Measurements from ENCODE around the gene DPP7.

DPP7 gene

DNA sequence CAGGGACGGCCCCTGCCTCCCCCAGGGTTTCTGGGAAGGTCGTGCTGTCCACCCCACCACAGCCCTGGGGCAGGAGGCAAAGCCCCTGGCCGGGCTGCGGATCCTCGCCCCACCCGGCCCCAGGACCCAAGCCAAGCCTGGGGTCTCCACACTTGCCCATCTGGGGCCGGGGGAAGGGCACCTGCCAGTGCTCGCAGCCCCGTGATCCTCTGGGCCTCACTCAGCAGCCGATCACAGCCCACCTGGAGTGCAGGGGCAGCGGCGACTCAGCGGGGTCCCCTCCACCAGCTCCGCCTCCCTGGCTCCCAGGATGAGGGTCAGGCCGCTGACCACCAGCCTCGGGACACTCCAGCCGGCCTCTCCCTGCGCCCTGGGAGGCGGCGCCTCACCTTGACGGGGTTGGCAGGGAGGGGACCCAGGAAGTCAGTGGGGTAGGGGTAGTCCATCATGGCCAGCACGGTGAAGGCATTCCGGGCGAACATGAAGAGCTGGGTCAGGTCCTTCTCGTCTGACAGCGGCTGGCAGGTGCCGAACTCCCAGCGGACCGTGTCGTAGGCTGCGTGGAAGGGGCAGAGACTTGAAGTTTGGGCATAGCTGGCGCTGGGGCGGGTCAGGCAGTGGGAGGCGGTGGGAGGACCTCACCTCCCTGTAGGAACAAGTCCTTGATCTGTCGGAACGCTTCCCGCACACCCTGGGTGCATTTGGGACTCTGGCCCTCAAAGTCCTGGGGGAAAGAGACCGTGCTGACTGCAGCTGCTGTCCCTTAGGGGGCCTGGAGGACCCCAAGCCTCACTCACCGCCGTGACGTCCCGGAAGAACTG lies 1.8 kb downstream of the DPP7 start:
- Histone ChIP-seq H3K9me3 (ENCODE audit: control insufficient read depth, insufficient read depth, low read length) (no peaks in the 10 kb centered on the region), H3K9ac (ENCODE audit: low read depth, low read length) (no peak overlapping the region), H3K27me3 (ENCODE audit: control insufficient read depth, insufficient read depth, low read length) (peaks cover 22% of the 10 kb centered on the region), H3K4me3 (ENCODE audit: low read depth, low read length) (no peak overlapping the region), H3K4me1 (ENCODE audit: control insufficient read depth, insufficient read depth, low read length) (no peaks in the 10 kb centered on the region), H3K36me3 (ENCODE audit: control insufficient read depth, insufficient read depth, low read length) (peaks cover 14% of the 10 kb centered on the region)

- Histone ChIP-seq H3K36me3 (ENCODE audit: control insufficient read depth, insufficient read depth, low read length) (peaks cover 21% of the 10 kb centered on the region), H3K27me3 (ENCODE audit: control insufficient read depth, insufficient read depth, low read length) (peaks cover 22% of the 10 kb centered on the region), H3K4me1 (ENCODE audit: control insufficient read depth, insufficient read depth, low read length) (no peaks in the 10 kb centered on the region), H3K9ac (ENCODE audit: low read depth, low read length) (no peak overlapping the region), H3K4me3 (ENCODE audit: low read depth, low read length) (no peak overlapping the region), H3K9me3 (ENCODE audit: control insufficient read depth, insufficient read depth, low read length) (no peaks in the 10 kb centered on the region)
Measured at GRCh38 chr9:137111788-137112563, 2.6 kb downstream of the DPP7 start.

DNA sequence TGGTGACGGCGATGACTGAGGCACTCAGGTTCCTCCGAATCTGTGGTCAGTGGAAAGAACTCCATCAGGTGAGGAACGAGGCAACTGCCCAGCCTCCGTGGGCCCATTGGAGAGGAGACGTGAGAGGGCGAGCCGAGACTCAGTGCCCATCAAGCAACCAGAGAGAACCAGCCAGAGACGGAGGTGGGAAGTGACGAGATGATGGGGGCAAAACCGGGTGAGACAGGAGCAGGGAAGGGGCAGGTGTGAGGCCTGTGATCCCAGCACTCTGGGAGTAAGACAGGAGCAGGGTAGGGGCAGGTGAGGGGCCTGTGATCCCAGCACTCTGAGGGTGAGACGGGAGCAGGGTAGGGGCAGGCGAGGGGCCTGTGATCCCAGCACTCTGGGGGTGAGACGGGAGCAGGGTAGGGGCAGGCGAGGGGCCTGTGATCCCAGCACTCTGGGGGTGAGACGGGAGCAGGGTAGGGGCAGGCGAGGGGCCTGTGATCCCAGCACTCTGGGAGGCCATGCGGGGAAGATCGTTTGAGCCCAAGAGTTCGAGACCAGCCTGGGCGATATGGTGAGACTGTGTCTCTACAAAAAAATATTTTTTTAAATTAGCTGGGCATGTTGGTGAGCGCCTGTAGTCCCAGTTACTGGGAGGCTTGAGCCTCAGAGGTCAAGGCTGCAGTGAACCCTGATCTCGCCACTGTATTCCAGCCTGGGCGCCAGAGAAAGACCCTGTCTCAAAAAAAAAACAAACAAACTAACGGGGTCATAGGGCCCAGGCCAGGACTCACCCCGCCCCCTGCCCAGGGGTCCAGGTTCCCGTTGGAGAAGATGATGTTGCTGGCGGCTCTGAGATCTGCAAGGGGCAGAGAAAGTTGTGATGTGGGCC lies 3.4 kb downstream of the DPP7 start:
- H3K27me3 ChIP-seq (ENCODE audit: control insufficient read depth, insufficient read depth, low read length), result peaks cover 20% of the 10 kb centered on the region
- no peaks in the 10 kb centered on the region for H3K9me3 ChIP-seq (ENCODE audit: control insufficient read depth, insufficient read depth, low read length)
- no peak overlapping the region for H3K4me3 ChIP-seq (ENCODE audit: low read depth, low read length)
- no peak overlapping the region for H3K9ac ChIP-seq (ENCODE audit: low read depth, low read length)
- peaks cover 27% of the 10 kb centered on the region for H3K36me3 ChIP-seq (ENCODE audit: control insufficient read depth, insufficient read depth, low read length)
- no peaks in the 10 kb centered on the region for H3K4me1 ChIP-seq (ENCODE audit: control insufficient read depth, insufficient read depth, low read length)

DNA sequence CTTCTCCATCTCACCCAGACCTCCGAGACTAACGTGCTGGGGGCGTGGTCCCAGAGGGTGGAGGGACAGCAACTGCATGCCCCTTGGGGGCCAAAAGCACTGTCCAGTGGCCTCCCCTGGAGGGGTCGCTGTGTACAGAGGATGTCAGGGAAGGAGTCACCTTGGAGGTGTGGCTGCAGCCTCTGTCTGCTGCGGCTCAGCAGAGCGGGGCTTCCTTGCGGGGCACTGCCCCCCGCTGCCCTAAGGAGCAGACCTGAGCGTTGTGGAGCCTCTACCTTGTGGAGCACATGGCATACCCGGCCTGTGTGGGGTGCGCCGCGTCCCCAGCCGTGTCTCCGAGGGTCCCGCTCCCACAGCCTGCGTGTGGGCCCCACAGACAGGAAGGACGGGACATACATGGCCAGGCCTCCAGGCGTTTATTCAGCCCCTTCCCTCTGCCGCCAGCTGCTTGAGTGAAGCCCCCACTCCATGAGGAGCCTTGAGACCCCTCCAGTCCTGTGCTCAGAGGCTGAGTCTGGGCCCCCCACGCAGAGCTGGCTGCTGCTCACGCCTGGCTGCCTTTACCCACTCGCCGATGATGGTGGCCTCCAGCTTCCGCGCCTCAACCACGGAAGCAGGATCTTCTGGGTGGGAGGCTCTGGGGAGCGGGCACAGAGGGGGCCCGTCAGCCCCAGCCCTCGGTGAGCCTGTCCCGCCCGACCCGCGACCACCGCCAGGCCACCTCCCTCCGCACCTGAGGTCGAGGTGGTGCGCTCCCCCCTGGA lies 4.2 kb downstream of the DPP7 start:
- no peaks in the 10 kb centered on the region for H3K4me1 ChIP-seq (ENCODE audit: control insufficient read depth, insufficient read depth, low read length)

DNA sequence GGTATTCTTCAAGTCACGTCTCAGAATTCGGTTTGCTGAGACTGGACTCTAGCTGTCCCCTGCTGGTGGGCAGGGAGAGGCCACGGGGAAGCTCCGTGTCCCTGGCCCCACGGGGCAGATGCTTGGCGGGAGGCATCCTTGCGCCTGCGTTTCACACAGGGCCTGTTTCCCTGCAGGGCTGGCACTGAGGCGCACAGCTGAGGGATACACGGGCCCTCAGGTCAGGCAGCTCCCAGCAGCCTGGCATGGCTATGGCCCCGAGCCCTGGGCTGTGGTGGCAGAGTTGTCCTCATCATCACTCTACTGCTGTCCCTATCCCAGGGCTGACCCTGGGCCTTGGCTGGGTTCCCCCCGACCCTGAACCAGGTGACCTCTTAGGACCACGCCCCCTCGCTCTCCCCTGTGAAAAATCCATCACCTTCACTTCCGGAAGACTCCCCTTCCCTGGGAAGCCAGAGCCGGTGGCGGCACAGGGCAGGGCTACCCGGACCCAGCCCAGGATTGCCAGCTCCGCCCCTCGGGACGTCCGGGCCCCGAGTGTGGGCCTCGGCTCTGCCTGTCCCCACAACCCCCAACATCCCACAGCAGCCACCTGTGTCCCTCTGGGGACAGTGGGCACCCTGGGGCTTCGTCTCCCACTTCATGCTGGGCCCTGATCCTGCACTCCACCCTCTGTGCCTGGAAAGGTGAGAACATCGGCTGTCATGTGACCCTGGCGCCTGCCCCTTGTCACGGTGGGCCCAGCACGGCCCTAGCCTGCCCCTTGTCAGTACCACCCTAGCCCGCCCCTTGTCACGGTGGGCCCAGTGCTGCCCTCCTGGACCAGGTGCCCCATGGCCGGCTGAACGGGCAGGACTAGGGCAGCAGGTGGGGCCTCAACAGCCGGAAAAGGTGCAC lies 5.0 kb downstream of the DPP7 start:
- Histone ChIP-seq H3K9me3 (ENCODE audit: control insufficient read depth, insufficient read depth, low read length) (no peaks in the 10 kb centered on the region), H3K36me3 (ENCODE audit: control insufficient read depth, insufficient read depth, low read length) (peaks cover 37% of the 10 kb centered on the region), H3K27me3 (ENCODE audit: control insufficient read depth, insufficient read depth, low read length) (peaks cover 7% of the 10 kb centered on the region), H3K4me3 (ENCODE audit: low read depth, low read length) (no peak overlapping the region), H3K4me1 (ENCODE audit: control insufficient read depth, insufficient read depth, low read length) (no peaks in the 10 kb centered on the region), H3K9ac (ENCODE audit: low read depth, low read length) (no peak overlapping the region)

More for the DNA sequence above, 4.2 kb downstream of the DPP7 start:
- Histone ChIP-seq H3K4me3 (ENCODE audit: low read depth, low read length) (no peak overlapping the region), H3K36me3 (ENCODE audit: control insufficient read depth, insufficient read depth, low read length) (peaks cover 34% of the 10 kb centered on the region), H3K9me3 (ENCODE audit: control insufficient read depth, insufficient read depth, low read length) (no peaks in the 10 kb centered on the region), H3K9ac (ENCODE audit: low read depth, low read length) (no peak overlapping the region), H3K27me3 (ENCODE audit: control insufficient read depth, insufficient read depth, low read length) (peaks cover 12% of the 10 kb centered on the region)

DNA sequence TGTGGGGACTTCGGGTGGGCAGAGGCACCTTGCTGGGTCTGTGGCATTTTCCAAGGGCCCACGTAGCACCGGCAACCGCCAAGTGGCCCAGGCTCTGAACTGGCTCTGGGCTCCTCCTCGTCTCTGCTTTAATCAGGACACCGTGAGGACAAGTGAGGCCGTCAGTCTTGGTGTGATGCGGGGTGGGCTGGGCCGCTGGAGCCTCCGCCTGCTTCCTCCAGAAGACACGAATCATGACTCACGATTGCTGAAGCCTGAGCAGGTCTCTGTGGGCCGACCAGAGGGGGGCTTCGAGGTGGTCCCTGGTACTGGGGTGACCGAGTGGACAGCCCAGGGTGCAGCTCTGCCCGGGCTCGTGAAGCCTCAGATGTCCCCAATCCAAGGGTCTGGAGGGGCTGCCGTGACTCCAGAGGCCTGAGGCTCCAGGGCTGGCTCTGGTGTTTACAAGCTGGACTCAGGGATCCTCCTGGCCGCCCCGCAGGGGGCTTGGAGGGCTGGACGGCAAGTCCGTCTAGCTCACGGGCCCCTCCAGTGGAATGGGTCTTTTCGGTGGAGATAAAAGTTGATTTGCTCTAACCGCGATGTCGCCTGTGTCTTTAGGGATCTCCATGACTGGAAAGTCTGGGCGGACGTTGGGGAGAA lies 5.8 kb downstream of the DPP7 start:
- Histone ChIP-seq H3K27me3 (ENCODE audit: control insufficient read depth, insufficient read depth, low read length) (peaks cover 7% of the 10 kb centered on the region), H3K9ac (ENCODE audit: low read depth, low read length) (no peak overlapping the region), H3K4me3 (ENCODE audit: low read depth, low read length) (no peak overlapping the region), H3K9me3 (ENCODE audit: control insufficient read depth, insufficient read depth, low read length) (no peaks in the 10 kb centered on the region), H3K36me3 (ENCODE audit: control insufficient read depth, insufficient read depth, low read length) (peaks cover 40% of the 10 kb centered on the region), H3K4me1 (ENCODE audit: control insufficient read depth, insufficient read depth, low read length) (no peaks in the 10 kb centered on the region)

- H3K4me3 ChIP-seq (ENCODE audit: low read depth, low read length), result no peak overlapping the region
- peaks cover 47% of the 10 kb centered on the region for H3K36me3 ChIP-seq (ENCODE audit: control insufficient read depth, insufficient read depth, low read length)
- no peaks in the 10 kb centered on the region for H3K9me3 ChIP-seq (ENCODE audit: control insufficient read depth, insufficient read depth, low read length)
Measured at GRCh38 chr9:137107982-137108381, 6.6 kb downstream of the DPP7 start.

GRCh38 chr9:137107312-137107921 lies 7.1 kb downstream of the DPP7 start:
- Histone ChIP-seq H3K9me3 (ENCODE audit: control insufficient read depth, insufficient read depth, low read length) (peaks cover under 1% of the 10 kb centered on the region), H3K9ac (ENCODE audit: low read depth, low read length) (no peak overlapping the region), H3K27me3 (ENCODE audit: control insufficient read depth, insufficient read depth, low read length) (no peaks in the 10 kb centered on the region), H3K36me3 (ENCODE audit: control insufficient read depth, insufficient read depth, low read length) (peaks cover 53% of the 10 kb centered on the region), H3K4me1 (ENCODE audit: control insufficient read depth, insufficient read depth, low read length) (no peaks in the 10 kb centered on the region), H3K4me3 (ENCODE audit: low read depth, low read length) (no peak overlapping the region)

More at GRCh38 chr9:137107982-137108381, 6.6 kb downstream of the DPP7 start:
- Histone ChIP-seq H3K9ac (ENCODE audit: low read depth, low read length) (no peak overlapping the region), H3K27me3 (ENCODE audit: control insufficient read depth, insufficient read depth, low read length) (peaks cover under 1% of the 10 kb centered on the region), H3K4me1 (ENCODE audit: control insufficient read depth, insufficient read depth, low read length) (no peaks in the 10 kb centered on the region)

DNA sequence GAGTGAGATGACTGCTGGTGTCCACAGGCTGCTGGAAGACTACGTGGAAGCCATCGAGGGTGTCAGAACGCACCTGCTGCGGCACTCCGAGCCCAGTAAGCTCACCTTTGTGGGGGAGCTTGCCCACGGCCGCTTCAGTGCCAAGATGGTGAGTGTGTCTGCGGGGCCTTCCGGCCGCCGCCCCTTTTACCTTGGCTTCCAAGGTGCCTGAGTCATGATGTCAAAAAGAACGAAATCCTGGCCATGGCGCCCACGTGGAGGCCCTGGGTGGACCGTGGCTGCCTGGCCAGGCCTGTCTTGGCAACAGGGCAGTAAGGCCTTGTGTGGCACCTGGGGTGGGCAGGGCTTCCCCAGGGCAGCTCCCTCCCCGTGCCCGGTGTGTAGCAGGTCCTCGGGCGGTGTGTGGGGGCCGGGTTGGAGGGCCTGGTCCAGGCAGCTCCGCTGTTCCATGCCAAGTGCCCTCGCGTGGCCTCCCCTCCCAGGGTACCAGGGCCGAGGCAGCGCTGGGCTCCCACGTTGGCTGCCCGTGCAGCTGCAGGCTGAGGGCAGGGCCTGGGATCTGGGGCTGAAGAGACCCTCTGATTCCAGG lies 7.8 kb downstream of the DPP7 start:
- H3K9ac ChIP-seq (ENCODE audit: low read depth, low read length), result no peak overlapping the region
- no peaks in the 10 kb centered on the region for H3K27me3 ChIP-seq (ENCODE audit: control insufficient read depth, insufficient read depth, low read length)
- H3K4me1 ChIP-seq (ENCODE audit: control insufficient read depth, insufficient read depth, low read length), result no peaks in the 10 kb centered on the region
- H3K9me3 ChIP-seq (ENCODE audit: control insufficient read depth, insufficient read depth, low read length), result peaks cover 5% of the 10 kb centered on the region
- H3K4me3 ChIP-seq (ENCODE audit: low read depth, low read length), result no peak overlapping the region
- H3K36me3 ChIP-seq (ENCODE audit: control insufficient read depth, insufficient read depth, low read length), result peaks cover 60% of the 10 kb centered on the region

Measured in iPS-15b (cell line).